Kidney epithelial cell (primary cell): ENCODE measurements around the gene LOC101059915.
"Not testable (repeated sequence)": the region's sequence is repeated elsewhere in the genome, so short reads cannot be mapped to it uniquely, and the experiment has no call there.

ENCODE experiments used
- DNase-seq: peaks from one replicate; pipeline ENCODE4 v3.0.0-alpha.2; 2010; ENCODE audit warnings: low read depth
- H3K27me3 ChIP-seq: 2 replicates; pipeline ENCODE4 v1.6.0; 2011; ENCODE audit warnings: low read length; ENCODE audit not compliant: control insufficient read depth, insufficient read depth
- H3K36me3 ChIP-seq: 2 replicates; pipeline ENCODE4 v1.5.1; 2011; ENCODE audit warnings: low read length; ENCODE audit not compliant: control insufficient read depth, insufficient read depth
- H3K4me3 ChIP-seq: 2 replicates; pipeline ENCODE4 v1.5.1; 2011; ENCODE audit warnings: low read depth, mild to moderate bottlenecking, control low read depth, low read length
- TF ChIP-seq, protein P1 (sequence below): IDR thresholded peaks from 2 replicates; pipeline ENCODE4 v1.5.1; 2011; ENCODE audit warnings: mild to moderate bottlenecking, moderate library complexity, low read length, control low read depth, inconsistent platforms; ENCODE audit not compliant: insufficient read depth, poor library complexity, severe bottlenecking

Gene LOC101059915

GRCh38 chrX:71634366-71634765, 33.0 kb upstream of the LOC101059915 start:
- Histone ChIP-seq H3K4me3 (no peak overlapping the region), H3K27me3 (no peaks in the 10 kb centered on the region), H3K36me3 (no peaks in the 10 kb centered on the region)
- DNase-seq: no peak
- TF ChIP-seq, protein P1, sequence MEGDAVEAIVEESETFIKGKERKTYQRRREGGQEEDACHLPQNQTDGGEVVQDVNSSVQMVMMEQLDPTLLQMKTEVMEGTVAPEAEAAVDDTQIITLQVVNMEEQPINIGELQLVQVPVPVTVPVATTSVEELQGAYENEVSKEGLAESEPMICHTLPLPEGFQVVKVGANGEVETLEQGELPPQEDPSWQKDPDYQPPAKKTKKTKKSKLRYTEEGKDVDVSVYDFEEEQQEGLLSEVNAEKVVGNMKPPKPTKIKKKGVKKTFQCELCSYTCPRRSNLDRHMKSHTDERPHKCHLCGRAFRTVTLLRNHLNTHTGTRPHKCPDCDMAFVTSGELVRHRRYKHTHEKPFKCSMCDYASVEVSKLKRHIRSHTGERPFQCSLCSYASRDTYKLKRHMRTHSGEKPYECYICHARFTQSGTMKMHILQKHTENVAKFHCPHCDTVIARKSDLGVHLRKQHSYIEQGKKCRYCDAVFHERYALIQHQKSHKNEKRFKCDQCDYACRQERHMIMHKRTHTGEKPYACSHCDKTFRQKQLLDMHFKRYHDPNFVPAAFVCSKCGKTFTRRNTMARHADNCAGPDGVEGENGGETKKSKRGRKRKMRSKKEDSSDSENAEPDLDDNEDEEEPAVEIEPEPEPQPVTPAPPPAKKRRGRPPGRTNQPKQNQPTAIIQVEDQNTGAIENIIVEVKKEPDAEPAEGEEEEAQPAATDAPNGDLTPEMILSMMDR: no peak

GRCh38 chrX:71636438-71637252, 30.7 kb upstream of the LOC101059915 start:
- H3K4me3 ChIP-seq: no peak overlapping the region
- H3K27me3 ChIP-seq: no peaks in the 10 kb centered on the region
- DNase-seq: no peak
- TF ChIP-seq, protein P1: no peak
- H3K36me3 ChIP-seq: no peaks in the 10 kb centered on the region

DNA sequence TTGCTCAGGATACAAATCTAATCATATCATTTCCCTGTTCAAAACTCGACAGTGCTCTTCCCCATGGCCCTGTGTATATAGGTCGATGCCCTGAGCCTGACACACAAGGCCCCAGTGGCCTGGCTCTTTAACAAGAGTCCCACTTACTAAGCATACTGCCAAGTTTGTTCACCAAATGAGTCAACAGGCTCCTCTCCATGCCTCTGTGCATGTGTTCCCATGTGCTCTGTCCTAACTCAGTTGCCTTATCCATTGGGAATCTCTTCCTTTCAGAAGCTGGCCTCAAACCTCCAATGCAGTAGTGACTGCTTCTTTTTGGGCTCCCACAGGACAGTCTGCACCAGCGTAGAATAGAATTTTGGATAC, 30.1 kb upstream of the LOC101059915 start:
- Histone ChIP-seq H3K36me3 (no peaks in the 10 kb centered on the region), H3K27me3 (no peaks in the 10 kb centered on the region), H3K4me3 (no peak overlapping the region)
- TF ChIP-seq, protein P1: no peak
- no peak for DNase-seq

- TF ChIP-seq, protein P1: no peak
- DNase-seq: no peak
- no peaks in the 10 kb centered on the region for H3K36me3 ChIP-seq
- no peak overlapping the region for H3K4me3 ChIP-seq
- no peaks in the 10 kb centered on the region for H3K27me3 ChIP-seq
Observed at GRCh38 chrX:71637848-71638247, 29.5 kb upstream of the LOC101059915 start.

GRCh38 chrX:71638409-71638808, 28.9 kb upstream of the LOC101059915 start:
- Histone ChIP-seq H3K36me3 (no peaks in the 10 kb centered on the region), H3K27me3 (no peaks in the 10 kb centered on the region), H3K4me3 (no peak overlapping the region)
- TF ChIP-seq, protein P1: no peak
- no peak for DNase-seq

DNA sequence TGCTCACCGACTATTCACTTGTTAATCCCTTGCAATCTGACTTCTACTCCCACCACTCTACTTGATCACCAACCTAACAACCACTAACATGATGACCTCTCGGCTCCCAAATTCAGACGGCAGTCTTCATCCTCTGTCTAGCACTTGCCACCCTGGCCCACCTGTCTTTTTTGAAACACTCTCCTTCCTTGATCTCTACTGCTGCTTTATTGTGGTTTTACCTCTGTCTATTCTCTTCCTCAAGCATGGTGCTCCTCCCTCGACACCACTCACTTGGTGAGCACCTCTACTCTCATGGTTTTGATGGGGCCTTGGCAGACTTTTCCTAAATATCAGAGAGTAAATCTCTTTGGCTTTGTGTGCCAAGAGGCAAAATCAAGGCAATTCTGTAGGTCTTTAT, 27.3 kb upstream of the LOC101059915 start:
- TF ChIP-seq, protein P1: no peak
- no peak for DNase-seq
- Histone ChIP-seq H3K27me3 (no peaks in the 10 kb centered on the region), H3K36me3 (no peaks in the 10 kb centered on the region), H3K4me3 (no peak overlapping the region)

DNA sequence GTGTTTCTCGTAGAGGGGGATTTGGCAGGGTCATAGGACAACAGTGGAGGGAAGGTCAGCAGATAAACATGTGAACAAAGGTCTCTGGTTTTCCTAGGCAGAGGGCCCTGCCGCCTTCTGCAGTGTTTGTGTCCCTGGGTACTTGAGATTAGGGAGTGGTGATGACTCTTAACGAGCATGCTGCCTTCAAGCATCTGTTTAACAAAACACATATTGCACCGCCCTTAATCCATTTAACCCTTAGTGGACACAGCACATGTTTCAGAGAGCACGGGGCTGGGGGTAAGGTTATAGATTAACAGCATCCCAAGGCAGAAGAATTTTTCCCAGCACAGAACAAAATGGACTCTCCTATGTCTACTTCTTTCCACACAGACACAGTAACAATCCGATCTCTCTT, 22.9 kb upstream of the LOC101059915 start:
- not testable (repeated sequence) for DNase-seq, H3K27me3 ChIP-seq, H3K4me3 ChIP-seq, H3K36me3 ChIP-seq
